GM12873 (cell line): ENCODE measurements around the gene PCDHA4.

Source experiments
- CTCF ChIP-seq: IDR thresholded peaks from 2 replicates; pipeline ENCODE4 v1.5.1; 2012; ENCODE audit warnings: low read depth, mild to moderate bottlenecking, moderate library complexity, low read length, control low read depth; ENCODE audit not compliant: insufficient read depth; ENCODE audit errors: missing control alignments

Gene PCDHA4

GRCh38 chr5:140857177-140857986 lies 50.5 kb downstream of the PCDHA4 start:
- TF ChIP-seq CTCF: no peak

DNA sequence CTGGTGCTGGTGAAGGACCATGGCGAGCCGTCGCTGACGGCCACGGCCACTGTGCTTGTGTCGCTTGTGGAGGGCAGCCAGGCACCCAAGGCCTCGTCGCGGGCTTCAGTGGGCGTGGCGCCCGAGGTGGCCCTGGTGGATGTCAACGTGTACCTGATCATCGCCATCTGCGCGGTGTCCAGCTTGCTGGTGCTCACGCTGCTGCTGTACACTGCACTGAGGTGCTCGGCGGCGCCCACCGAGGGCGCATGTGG lies 51.0 kb downstream of the PCDHA4 start:
- no peak for TF ChIP-seq CTCF

DNA sequence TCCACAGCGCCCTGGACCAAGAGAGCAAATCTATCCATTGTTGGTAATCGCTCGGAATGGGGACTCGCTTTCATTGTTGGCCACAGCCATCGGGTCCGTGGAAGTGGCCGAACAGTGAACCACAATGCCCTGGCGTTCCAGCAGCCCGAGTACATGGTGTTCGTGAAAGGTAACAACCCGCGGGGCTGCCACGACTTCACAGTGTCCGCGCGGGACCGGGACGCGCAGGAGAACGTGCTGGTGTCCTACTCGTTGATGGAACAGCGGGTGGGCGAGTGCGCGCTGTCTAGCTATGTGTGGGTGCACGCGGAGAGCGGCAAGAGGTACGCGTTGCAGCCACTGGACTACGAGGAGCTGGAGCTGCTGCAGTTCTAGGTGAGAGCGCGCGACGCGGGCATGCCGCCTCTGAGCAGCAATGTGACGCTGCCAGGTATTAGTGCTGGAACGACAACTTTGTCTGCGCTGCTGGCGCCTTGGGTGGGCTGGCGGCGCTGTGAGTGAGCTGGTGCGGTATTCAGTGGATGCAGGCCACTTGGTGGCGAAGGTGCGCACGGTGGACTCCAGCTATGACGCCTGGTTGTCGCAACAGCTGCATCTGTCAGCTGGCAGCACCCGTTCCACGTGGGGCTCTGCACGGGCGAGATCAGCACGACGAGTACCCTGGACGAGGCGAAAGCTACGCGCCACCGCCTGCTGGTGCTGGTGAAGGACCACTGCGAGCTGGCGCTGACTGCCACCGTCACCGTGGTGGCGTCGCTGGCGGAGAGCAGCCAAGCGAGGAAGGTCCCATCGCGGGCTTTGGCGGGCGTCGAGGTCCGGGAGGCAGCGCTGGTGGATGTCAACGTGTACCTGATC lies 55.8 kb downstream of the PCDHA4 start:
- no peak for TF ChIP-seq CTCF
